ENCODE results near the gene GRIN2C.

GRIN2C gene

GRCh38 chr17:74833501-74834377 is 25.9 kb downstream of the GRIN2C start:
- no peaks in the 10 kb centered on the region for H3K4me1 Mint-ChIP-seq (ENCODE audit: low read depth)
- H3K36me3 Mint-ChIP-seq (ENCODE audit: low read depth), result peaks cover 18% of the 10 kb centered on the region
- no peak overlapping the region for H3K27ac Mint-ChIP-seq
- H3K27me3 Mint-ChIP-seq, result no peaks in the 10 kb centered on the region
- H3K9me3 Mint-ChIP-seq, result no peaks in the 10 kb centered on the region
- no peak overlapping the region for H3K4me3 Mint-ChIP-seq

DNA sequence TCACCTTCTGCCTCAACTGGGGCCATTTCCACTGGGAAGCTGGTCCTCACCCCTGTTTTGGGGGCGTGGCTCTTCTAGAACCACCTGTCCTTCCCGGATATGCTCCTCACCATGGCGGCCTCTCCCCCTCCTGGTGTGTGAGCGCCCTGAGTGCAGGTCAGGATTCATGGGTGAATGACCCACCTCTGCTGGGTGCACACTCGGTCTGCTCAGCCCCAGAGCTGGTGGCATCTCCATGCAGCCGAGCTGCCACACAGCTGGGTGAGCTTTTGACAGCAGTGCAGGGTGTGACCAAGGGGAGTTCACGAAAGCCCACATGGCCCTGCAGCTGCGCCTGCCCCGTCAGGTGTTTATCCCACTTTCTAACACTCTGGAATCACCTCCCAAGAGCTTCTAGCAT is 27.3 kb downstream of the GRIN2C start:
- Mint-ChIP-seq H3K27me3 (no peaks in the 10 kb centered on the region), H3K27ac (no peak overlapping the region), H3K9me3 (no peaks in the 10 kb centered on the region), H3K36me3 (ENCODE audit: low read depth) (peaks cover 12% of the 10 kb centered on the region), H3K4me3 (no peak overlapping the region), H3K4me1 (ENCODE audit: low read depth) (no peaks in the 10 kb centered on the region)

DNA sequence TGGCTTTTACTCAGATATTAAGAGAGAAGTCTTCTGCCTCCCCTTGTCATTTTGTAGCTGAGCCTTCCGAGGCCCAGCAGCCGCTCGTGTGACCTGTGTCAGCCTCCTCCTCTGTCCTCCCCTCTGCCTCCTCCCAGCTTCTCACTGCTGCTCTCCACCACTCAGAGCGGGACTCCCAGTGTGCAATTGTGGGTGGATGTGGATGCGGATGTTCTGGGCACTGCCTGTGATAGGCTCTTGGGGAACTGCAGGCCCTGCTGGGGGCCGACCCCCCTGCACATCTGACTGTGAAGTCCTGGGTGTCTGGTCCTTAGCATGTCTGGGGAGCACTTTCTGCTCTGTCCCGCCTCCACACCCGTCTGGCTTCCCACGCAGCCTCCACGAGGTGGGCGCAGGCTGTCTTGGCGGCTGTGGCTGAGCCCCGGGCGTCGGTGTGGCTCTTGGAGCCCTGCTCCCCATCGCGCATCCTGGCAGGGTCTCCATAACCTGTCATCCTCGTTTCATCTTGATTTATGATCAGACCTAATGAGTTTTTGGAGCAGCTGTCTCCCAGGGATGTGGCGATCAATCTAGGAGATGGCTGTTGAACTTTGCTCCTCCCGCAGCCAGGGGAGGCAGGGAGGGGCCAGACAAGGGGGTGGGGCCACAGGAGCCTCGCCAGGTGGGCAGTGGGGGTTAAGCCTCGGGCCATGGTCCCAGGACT is 28.1 kb downstream of the GRIN2C start:
- Mint-ChIP-seq H3K36me3 (ENCODE audit: low read depth) (peaks cover 8% of the 10 kb centered on the region), H3K9me3 (no peaks in the 10 kb centered on the region), H3K27ac (no peak overlapping the region), H3K27me3 (no peaks in the 10 kb centered on the region), H3K4me3 (no peak overlapping the region), H3K4me1 (ENCODE audit: low read depth) (no peaks in the 10 kb centered on the region)

DNA sequence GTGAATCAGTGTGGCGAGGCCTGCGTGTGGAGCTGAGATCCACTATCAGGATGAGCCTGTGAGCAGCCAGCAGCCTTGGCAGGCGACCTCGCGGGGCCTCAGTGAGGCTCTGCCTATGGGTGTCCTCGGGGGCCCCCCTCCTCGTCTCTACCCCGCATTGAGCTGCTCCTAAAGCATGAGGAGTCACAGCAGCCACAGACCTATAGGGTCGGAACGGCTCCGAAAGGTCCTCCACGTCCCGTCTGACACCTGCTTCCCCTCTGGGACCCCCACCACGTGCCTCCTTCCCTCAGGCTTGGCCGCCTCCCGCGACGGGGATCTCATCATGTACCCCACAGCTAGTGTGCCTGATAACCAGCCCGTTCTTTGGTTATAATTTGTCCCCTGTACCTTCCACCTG is 28.8 kb downstream of the GRIN2C start:
- Mint-ChIP-seq H3K9me3 (no peaks in the 10 kb centered on the region), H3K36me3 (ENCODE audit: low read depth) (peaks cover 2% of the 10 kb centered on the region), H3K4me3 (no peak overlapping the region), H3K27ac (no peak overlapping the region), H3K27me3 (no peaks in the 10 kb centered on the region), H3K4me1 (ENCODE audit: low read depth) (no peaks in the 10 kb centered on the region)

DNA sequence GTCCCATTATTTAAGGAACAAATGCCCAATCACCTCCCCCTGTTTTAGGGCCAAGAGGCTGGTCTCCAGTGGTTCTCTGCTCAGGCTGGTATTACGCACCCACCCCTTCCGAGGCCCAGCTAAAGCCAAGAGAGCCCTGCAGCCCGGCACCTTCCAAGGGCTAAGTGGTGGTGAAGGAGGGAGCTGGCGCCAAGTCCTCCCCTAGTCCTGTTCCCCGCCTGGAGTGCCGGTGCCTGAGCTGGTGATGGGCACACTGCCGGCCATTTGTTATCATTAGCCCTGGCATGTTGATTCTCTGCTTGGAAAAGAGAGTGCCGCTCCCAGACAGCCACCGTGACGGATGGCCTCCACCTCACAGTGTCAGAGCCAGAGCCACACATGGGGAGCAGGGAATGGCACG is 31.9 kb downstream of the GRIN2C start:
- Mint-ChIP-seq H3K27ac (no peak overlapping the region), H3K9me3 (no peaks in the 10 kb centered on the region), H3K4me1 (ENCODE audit: low read depth) (no peaks in the 10 kb centered on the region), H3K27me3 (no peaks in the 10 kb centered on the region), H3K36me3 (ENCODE audit: low read depth) (no peaks in the 10 kb centered on the region), H3K4me3 (no peak overlapping the region)

DNA sequence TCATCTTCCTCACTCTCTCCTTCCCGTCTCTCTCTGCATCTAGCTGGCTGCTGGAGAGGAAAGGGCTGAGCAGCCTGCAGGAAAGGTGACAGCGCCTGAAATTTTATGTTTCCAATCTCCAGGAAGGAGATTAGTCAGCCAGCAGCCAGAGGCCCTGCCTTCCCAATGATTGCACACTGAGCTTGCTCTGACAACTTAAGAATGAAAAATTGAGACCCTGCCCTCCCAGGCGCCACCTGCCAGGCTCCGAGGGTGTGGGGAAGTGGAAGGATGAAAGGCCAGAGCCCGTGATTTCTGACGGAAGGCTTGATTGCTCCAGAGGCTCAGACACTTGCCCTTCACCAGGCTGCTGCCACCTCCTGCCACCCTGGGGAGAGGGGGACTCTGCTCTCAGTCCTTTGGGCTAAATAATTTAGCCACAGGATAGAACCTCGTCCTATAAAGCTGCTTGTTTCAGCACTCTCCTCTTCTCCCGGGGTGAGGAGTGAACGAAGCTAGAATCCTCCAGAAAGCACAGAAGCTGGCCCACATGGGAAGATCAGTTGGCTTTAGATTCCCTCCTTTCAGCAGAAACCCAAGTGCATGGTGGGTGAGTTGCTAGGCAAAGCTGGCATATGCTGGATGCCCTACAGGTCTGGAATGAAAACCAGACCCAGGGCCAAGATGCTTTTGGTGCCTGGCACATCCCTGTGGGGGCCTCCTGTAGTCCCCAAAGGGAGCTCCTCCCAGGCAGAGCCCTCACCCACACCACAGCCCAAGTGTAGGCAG is 33.5 kb downstream of the GRIN2C start:
- H3K4me3 Mint-ChIP-seq, result no peak overlapping the region
- no peaks in the 10 kb centered on the region for H3K9me3 Mint-ChIP-seq
- no peak overlapping the region for H3K27ac Mint-ChIP-seq
- H3K27me3 Mint-ChIP-seq, result no peaks in the 10 kb centered on the region
- peaks cover 3% of the 10 kb centered on the region for H3K36me3 Mint-ChIP-seq (ENCODE audit: low read depth)
- no peaks in the 10 kb centered on the region for H3K4me1 Mint-ChIP-seq (ENCODE audit: low read depth)

DNA sequence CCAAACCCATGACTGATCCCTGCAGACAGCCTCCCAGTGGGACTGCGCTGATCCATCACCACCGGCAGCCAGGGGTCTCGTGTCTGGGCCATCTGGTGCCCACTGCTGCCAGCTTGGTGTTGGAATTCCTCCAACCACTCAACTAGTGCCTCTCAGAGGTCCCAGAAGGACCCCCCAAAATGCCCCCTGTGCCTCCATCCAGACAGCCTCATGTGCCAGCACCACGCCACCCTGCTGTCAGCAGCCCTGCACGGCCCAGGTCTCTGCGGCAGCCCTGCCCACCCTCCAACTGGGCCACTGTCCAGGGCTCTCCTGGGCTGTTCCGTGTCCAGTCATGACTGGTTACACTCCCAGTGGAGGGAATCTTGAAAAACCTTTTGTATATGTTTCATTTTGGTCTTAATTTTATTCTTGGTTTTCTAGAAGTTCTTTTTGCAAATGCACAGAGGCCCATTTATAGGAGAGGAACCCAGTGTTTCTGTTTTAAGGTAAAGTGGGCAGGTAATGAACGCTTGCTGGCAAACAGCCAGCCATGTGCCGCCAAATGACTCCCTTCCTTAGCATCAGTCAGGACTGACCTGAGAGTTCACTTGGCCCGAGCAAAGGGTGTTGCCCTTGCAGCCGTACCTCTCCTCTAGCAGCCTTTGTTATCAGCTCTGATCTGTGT is 34.6 kb downstream of the GRIN2C start:
- Mint-ChIP-seq H3K27me3 (no peaks in the 10 kb centered on the region), H3K36me3 (ENCODE audit: low read depth) (peaks cover 4% of the 10 kb centered on the region), H3K27ac (no peak overlapping the region), H3K9me3 (no peaks in the 10 kb centered on the region), H3K4me3 (no peak overlapping the region), H3K4me1 (ENCODE audit: low read depth) (no peaks in the 10 kb centered on the region)

DNA sequence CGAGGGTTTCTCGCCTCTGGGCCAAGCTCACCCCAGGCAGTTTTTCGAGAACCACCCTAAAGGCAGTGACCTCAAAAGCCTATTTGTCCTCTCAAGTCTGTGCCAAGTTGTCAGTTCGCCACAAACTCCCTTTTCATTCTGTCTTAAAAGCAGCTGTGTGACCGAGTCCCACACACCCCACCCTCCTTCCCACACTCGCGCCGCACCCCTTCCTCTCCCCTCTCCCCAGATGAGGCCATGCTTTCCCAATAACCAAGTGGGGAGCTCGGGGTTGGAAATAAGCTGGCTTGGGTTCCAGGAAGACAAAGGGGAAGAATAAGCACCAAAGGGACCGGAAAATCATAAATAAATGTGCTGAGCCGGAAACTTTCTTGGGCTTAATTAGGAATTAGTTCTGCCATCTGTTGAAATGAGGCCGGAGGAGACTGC is 36.7 kb downstream of the GRIN2C start:
- no peaks in the 10 kb centered on the region for H3K27me3 Mint-ChIP-seq
- H3K36me3 Mint-ChIP-seq (ENCODE audit: low read depth), result peaks cover 10% of the 10 kb centered on the region
- H3K4me3 Mint-ChIP-seq, result no peak overlapping the region
- no peaks in the 10 kb centered on the region for H3K4me1 Mint-ChIP-seq (ENCODE audit: low read depth)
- H3K27ac Mint-ChIP-seq, result no peak overlapping the region
- H3K9me3 Mint-ChIP-seq, result no peaks in the 10 kb centered on the region

GRCh38 chr17:74822335-74822938 is 37.2 kb downstream of the GRIN2C start:
- H3K9me3 Mint-ChIP-seq, result no peaks in the 10 kb centered on the region
- H3K27ac Mint-ChIP-seq, result no peak overlapping the region
- no peak overlapping the region for H3K4me3 Mint-ChIP-seq

DNA sequence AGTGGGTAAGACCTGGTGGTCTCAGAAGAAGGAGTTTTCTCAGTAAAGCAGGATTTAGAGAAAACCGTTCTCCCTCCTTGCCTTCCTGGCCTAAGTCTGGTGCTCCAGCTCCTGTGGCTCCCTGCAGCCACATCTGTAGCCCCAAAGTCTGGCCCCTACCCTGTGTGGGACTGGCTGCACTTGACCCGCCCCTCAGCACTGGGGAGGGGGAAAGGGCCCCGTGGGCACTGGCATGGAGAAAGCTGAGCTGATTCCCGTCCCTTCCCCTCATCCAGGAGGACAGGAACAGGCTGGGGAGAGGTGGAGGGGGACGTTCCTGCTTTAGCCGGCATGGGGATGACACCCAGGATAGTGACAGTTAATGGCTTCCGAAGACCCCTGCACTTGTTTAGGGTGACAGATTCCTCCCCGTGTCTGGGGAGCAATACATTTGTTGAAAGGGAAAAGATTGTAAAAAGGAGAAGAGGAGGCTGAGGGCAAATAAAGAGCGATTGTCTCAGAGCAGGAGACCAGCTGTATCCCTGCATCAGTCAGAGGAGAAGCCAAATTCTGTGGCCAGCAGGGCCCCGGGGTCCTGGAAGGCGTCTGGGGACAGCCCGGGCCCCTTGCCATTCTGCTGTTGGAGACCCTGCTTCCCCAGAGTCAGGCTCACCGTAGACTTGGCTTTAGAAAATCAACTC is 37.9 kb downstream of the GRIN2C start:
- Mint-ChIP-seq H3K27ac (no peak overlapping the region), H3K4me3 (no peak overlapping the region), H3K36me3 (ENCODE audit: low read depth) (peaks cover 10% of the 10 kb centered on the region), H3K4me1 (ENCODE audit: low read depth) (no peaks in the 10 kb centered on the region), H3K27me3 (no peaks in the 10 kb centered on the region), H3K9me3 (no peaks in the 10 kb centered on the region)

More at GRCh38 chr17:74822335-74822938, 37.2 kb downstream of the GRIN2C start:
- peaks cover 10% of the 10 kb centered on the region for H3K36me3 Mint-ChIP-seq (ENCODE audit: low read depth)
- no peaks in the 10 kb centered on the region for H3K4me1 Mint-ChIP-seq (ENCODE audit: low read depth)
- no peaks in the 10 kb centered on the region for H3K27me3 Mint-ChIP-seq

DNA sequence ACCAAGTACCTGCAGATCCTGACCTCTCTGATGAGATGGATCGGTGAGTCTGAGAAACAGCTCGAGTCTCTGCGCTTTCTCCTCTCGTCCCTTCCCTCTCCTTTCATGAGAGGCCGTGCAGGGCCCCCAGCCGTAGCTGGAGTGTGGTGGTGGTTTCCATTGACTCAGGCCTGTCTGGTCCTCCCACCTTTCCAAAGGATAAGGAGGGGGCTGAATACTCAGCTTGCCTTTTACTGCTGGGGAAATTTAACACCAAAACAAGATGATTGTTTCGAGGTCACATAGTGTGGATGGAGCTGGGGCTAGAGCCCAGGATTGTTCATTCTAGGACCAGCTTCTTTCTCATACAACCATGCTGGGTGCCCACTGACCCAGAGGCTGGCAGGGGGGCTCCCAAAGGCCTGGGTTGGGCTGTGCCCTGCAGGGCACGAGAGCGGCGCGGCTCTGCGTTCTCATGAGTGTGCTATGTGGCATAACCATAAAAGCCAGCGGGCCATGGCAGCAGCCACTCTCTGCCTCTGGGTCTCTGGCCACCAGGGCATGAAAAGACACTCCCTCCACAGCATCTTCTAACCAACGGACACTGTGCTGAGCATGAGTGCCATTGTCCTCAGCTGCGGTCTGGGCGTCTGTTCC is 39.8 kb downstream of the GRIN2C start:
- no peak overlapping the region for H3K27ac Mint-ChIP-seq
- H3K4me3 Mint-ChIP-seq, result no peak overlapping the region
- no peaks in the 10 kb centered on the region for H3K9me3 Mint-ChIP-seq
- H3K36me3 Mint-ChIP-seq (ENCODE audit: low read depth), result peaks cover 17% of the 10 kb centered on the region
- no peaks in the 10 kb centered on the region for H3K27me3 Mint-ChIP-seq
- no peaks in the 10 kb centered on the region for H3K4me1 Mint-ChIP-seq (ENCODE audit: low read depth)

- no peak overlapping the region for H3K4me3 Mint-ChIP-seq
- no peak overlapping the region for H3K27ac Mint-ChIP-seq
- H3K27me3 Mint-ChIP-seq, result no peaks in the 10 kb centered on the region
- H3K4me1 Mint-ChIP-seq (ENCODE audit: low read depth), result no peaks in the 10 kb centered on the region
- no peaks in the 10 kb centered on the region for H3K9me3 Mint-ChIP-seq
- peaks cover 22% of the 10 kb centered on the region for H3K36me3 Mint-ChIP-seq (ENCODE audit: low read depth)
Observed at GRCh38 chr17:74818291-74818938, 41.3 kb downstream of the GRIN2C start.

DNA sequence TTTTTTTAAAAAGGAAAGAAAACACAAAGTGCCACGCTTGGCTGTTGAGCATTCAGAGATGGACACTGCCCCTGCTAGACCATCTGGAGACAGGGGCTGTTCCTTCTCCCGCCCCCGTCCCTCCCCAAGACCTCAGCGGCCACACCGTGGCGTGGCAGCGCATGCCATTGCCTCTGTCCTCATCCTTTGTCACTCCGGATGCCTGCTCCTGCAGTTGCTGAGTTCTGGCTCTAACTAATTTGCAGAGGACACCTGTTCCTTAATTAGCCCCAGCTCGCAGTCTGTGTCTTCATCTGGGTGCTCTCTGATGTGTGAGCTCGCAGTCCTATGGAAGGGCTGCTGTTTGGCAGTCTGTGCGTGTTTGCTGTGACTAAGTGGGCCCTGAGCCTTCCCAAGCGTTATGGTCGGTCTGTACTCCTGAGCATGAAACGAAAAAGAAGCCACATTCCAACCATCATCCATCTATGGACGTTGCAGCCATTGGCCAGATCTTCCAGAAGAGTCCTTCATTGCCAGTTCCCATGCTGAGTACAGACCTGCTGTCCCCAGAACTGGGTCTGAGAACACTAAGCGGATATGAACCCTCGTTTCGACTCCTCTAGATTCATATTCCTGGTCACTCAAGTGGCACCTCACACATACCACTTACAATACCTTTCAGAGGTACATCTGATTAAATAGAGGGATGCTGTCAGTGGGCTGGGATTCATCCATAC is 42.6 kb downstream of the GRIN2C start:
- Mint-ChIP-seq H3K4me3 (no peak overlapping the region), H3K4me1 (ENCODE audit: low read depth) (no peaks in the 10 kb centered on the region), H3K27ac (no peak overlapping the region), H3K27me3 (no peaks in the 10 kb centered on the region), H3K36me3 (ENCODE audit: low read depth) (peaks cover 22% of the 10 kb centered on the region), H3K9me3 (no peaks in the 10 kb centered on the region)

All from stimulated activated naive CD8-positive, alpha-beta T cell treated with anti-CD3 and anti-CD28 coated beads, Interleukin-15, Interleukin-2, amounts not matched to agents 100 ng/mL and 50 ng/mL, for 24 hours (primary cell).